Measurements from ENCODE around the gene COL16A1. TPM values are rescaled to one million over a fixed set of nuclear protein-coding genes. Genes with fewer than 3 reads are reported as not detected.

Gene COL16A1
- total and polyA plus RNA-seq, 7 donors: 4.6 to 271 (median 43.1) TPM

GRCh38 chr1:31750858-31751510 lies 47.2 kb upstream of the COL16A1 start:
- no peak for DNase-seq
- intact Hi-C loops (cut with DNase I): no loop called here
- TF ChIP-seq CTCF (IDR thresholded peaks at IDR 0.05) (no peak), POLR2A (IDR thresholded peaks at IDR 0.05) (no peak), POLR2AphosphoS5 (IDR thresholded peaks at IDR 0.05) (no peak), EP300 (IDR thresholded peaks at IDR 0.05) (no peak)
- WGBS, 2 donors: 23 to 36% methylated on average over 11 of the region's 11 CpGs
- H3K27me3 ChIP-seq: no peaks in the 10 kb centered on the region
- H3K36me3 ChIP-seq: no peaks in the 10 kb centered on the region
- peaks cover 0 to 5% (median 0%) of the 10 kb centered on the region in 4 donors for H3K4me1 ChIP-seq
- no peaks in the 10 kb centered on the region for H3K9me3 ChIP-seq
- H3K27ac ChIP-seq: no peak overlapping the region
- H3K4me3 ChIP-seq: no peak overlapping the region

- no peak for TF ChIP-seq POLR2A (IDR thresholded peaks at IDR 0.05)
- no peak for TF ChIP-seq CTCF (IDR thresholded peaks at IDR 0.05)
- no peak for TF ChIP-seq EP300 (IDR thresholded peaks at IDR 0.05)
- TF ChIP-seq POLR2AphosphoS5 (IDR thresholded peaks at IDR 0.05): no peak
- Histone ChIP-seq H3K27me3 (no peaks in the 10 kb centered on the region), H3K4me3 (no peak overlapping the region), H3K27ac (no peak overlapping the region), H3K4me1 (peaks cover 0 to 5% (median 0%) of the 10 kb centered on the region in 4 donors), H3K9me3 (no peaks in the 10 kb centered on the region), H3K36me3 (no peaks in the 10 kb centered on the region)
- WGBS, 2 donors: 75 to 78% methylated on average over 7 of the region's 7 CpGs
- intact Hi-C loops (cut with DNase I): no loop called here
- no peak for DNase-seq
Observed at GRCh38 chr1:31749785-31750735, 46.2 kb upstream of the COL16A1 start.

- TF ChIP-seq EP300 (IDR thresholded peaks at IDR 0.05): no peak
- no peak for TF ChIP-seq POLR2A (IDR thresholded peaks at IDR 0.05)
- TF ChIP-seq CTCF (IDR thresholded peaks at IDR 0.05): no peak
- no peak for TF ChIP-seq POLR2AphosphoS5 (IDR thresholded peaks at IDR 0.05)
- DNase-seq: no peak
- no peak overlapping the region for H3K27ac ChIP-seq
- no peak overlapping the region for H3K4me3 ChIP-seq
- H3K4me1 ChIP-seq: no peaks in the 10 kb centered on the region
- WGBS, 2 donors: 79 to 81% methylated on average over 4 of the region's 4 CpGs
- intact Hi-C loops (cut with DNase I): no loop called here
- no peaks in the 10 kb centered on the region for H3K36me3 ChIP-seq
- no peaks in the 10 kb centered on the region for H3K9me3 ChIP-seq
- H3K27me3 ChIP-seq: no peaks in the 10 kb centered on the region
Observed at GRCh38 chr1:31748365-31748764, 44.5 kb upstream of the COL16A1 start.

- Histone ChIP-seq H3K27me3 (no peaks in the 10 kb centered on the region), H3K27ac (no peak overlapping the region), H3K9me3 (no peaks in the 10 kb centered on the region), H3K4me3 (no peak overlapping the region), H3K4me1 (no peaks in the 10 kb centered on the region), H3K36me3 (no peaks in the 10 kb centered on the region)
- TF ChIP-seq POLR2AphosphoS5 (IDR thresholded peaks at IDR 0.05) (no peak), POLR2A (IDR thresholded peaks at IDR 0.05) (no peak), EP300 (IDR thresholded peaks at IDR 0.05) (no peak), CTCF (IDR thresholded peaks at IDR 0.05) (no peak)
- intact Hi-C loops (cut with DNase I): no loop called here
- DNase-seq: no peak
- 87 to 91% methylated on average over 1 of the region's 1 CpG for WGBS, 2 donors
Observed at GRCh38 chr1:31747304-31747703, 43.5 kb upstream of the COL16A1 start.

All from sigmoid colon (tissue), 7 donors.